K562 (cell line): ENCODE measurements around the gene PRELID3B.

Experiments
- CTCF ChIP-seq, 3 experiments: IDR thresholded peaks in 2 of 3; conservative IDR thresholded peaks in 1 of 3; 2 replicates each; pipeline ENCODE4 v1.5.1; 2011 to 2012; ENCODE audit warnings: low read length in 3 of 3, mild to moderate bottlenecking in 3 of 3, control low read depth in 2 of 3, improper control_type of control experiment in 1 of 3, inconsistent platforms in 1 of 3, low read depth in 1 of 3, mixed read lengths in 1 of 3, moderate library complexity in 1 of 3; ENCODE audit not compliant: insufficient read depth in 2 of 3
- EHMT2 ChIP-seq: fragments of 450-650 bp; IDR thresholded peaks from 2 replicates; pipeline ENCODE4 v1.6.1; 2018; ENCODE audit warnings: antibody characterized with exemption
- FOSL1 ChIP-seq: fragments of 200-800 bp; sonication (Bioruptor generic); conservative IDR thresholded peaks from 2 replicates; pipeline ENCODE4 v1.6.1; 2016; ENCODE audit warnings: missing genetic modification characterization, missing compliant biosample characterization
- HMG20A ChIP-seq: fragments of 450-650 bp; formaldehyde crosslinking; conservative IDR thresholded peaks from 2 replicates; pipeline ENCODE4 v1.4.0; 2020; ENCODE audit warnings: mild to moderate bottlenecking, mixed read lengths
- HNRNPH1 ChIP-seq: fragments of 200-400 bp; formaldehyde crosslinking; optimal IDR thresholded peaks from 2 replicates; pipeline ENCODE3; 2017; ENCODE audit warnings: low read depth, mild to moderate bottlenecking, low read length, moderate library complexity
- MAZ ChIP-seq, 2 experiments: fragments of 450-650 bp in 1 of 2; sonication (generic) in 1 of 2; formaldehyde crosslinking; IDR thresholded peaks in 1 of 2; conservative IDR thresholded peaks in 1 of 2; 2 replicates each; pipeline versions ENCODE4 v1.4.0 to v1.5.0; 2020; ENCODE audit warnings: mild to moderate bottlenecking in 1 of 2, missing genetic modification reagents in 1 of 2
- MEF2D ChIP-seq: conservative IDR thresholded peaks from 2 replicates; pipeline ENCODE4 v1.6.1; 2016; ENCODE audit warnings: low read depth, missing genetic modification characterization, missing compliant biosample characterization
- NKRF ChIP-seq: fragments of 450-650 bp; IDR thresholded peaks from 2 replicates; pipeline ENCODE4 v1.6.1; 2016; ENCODE audit warnings: borderline replicate concordance
- NR3C1 ChIP-seq: sonication (generic); formaldehyde crosslinking; IDR thresholded peaks from 2 replicates; pipeline ENCODE4 v1.8.1; 2022; ENCODE audit warnings: missing genetic modification reagents
- POLR2A ChIP-seq: fragments of 450-650 bp; conservative IDR thresholded peaks from 2 replicates; pipeline ENCODE4 v1.6.1; 2016
- SUPT5H ChIP-seq: fragments of 450-650 bp; IDR thresholded peaks from 2 replicates; pipeline ENCODE4 v1.6.1; 2016
- ZBTB34 ChIP-seq: fragments of 250-450 bp; sonication (Bioruptor Pico); IDR thresholded peaks from 2 replicates; pipeline ENCODE4 v1.8.0; 2021; ENCODE audit warnings: mild to moderate bottlenecking, moderate library complexity

- no peak for TF ChIP-seq SUPT5H
- TF ChIP-seq CTCF (IDR thresholded peaks at IDR 0.05 in 2 of 3, conservative IDR thresholded peaks at IDR 0.05 in 1 of 3; ENCODE audit: insufficient read depth in 2 of 3, low read depth in 1 of 3, low read length in 3 of 3), result no peak
- TF ChIP-seq NKRF, result no peak
- TF ChIP-seq FOSL1, result no peak
- TF ChIP-seq HNRNPH1, result no peak
- TF ChIP-seq ZBTB34 (CRISPR knock-in tag), result no peak
- no peak for TF ChIP-seq EHMT2
- TF ChIP-seq NR3C1, result no peak
- no peak for TF ChIP-seq POLR2A
- no peak for TF ChIP-seq HMG20A (CRISPR knock-in tag)
- TF ChIP-seq MAZ (CRISPR knock-in tag; conservative IDR thresholded peaks at IDR 0.05 in 1 of 2, IDR thresholded peaks at IDR 0.05 in 1 of 2), result no peak
- TF ChIP-seq MEF2D, result no peak
Measured at GRCh38 chr20:59071216-59071615, 28.6 kb upstream of the PRELID3B start.
